ENCODE measurements around the gene ZBTB45. TPM values are rescaled to one million over a fixed set of nuclear protein-coding genes. Genes with fewer than 3 reads are reported as not detected.

The ZBTB45 gene
- total and polyA plus RNA-seq, 10 of the 15 experiments (the other 5 are each of a cell fraction or from before 2014, with no cell fraction given), result 0.29 to 17.2 (median 4.2) TPM

DNA sequence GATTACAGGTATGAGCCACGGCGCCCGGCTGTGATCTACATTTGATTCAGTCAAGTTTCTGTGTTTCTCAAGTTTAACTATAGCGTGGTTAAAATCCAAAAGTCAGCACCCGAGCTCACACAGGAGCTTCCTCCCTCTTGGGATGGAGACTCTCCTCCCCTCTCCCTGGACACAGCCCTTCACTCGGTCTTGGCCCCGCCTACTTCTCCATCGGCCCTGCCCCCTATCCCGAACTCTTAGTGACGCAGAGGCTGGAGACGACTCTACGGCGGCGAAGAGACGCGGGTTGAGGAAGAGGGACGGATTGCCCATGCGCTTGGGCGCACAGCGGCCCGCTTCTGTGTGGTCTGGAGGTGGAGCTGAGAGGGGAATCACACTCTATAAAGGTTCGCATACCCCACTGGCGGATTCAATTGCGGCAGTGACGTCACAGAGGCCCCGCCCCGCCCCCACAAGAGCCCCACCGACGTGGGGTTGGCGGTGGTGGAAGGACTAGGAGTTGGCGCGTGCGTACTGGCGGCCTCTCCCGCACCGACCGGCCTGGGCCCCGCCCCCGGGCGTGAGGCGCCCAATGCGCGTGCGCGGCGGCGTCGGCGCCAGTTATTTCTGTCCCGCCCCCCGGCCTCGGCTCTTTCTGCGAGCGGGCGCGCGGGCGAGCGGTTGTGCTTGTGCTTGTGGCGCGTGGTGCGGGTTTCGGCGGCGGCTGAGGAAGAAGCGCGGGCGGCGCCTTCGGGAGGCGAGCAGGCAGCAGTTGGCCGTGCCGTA is 24.4 kb upstream of the ZBTB45 start, which contains the start of gene TRIM28 (continued):
- TF ChIP-seq MXI1 (IDR thresholded peaks at IDR 0.05; ENCODE audit: low read depth, low read length) (peak; percentile 20; the same call in 1 of the 2 replicates), EED (IDR thresholded peaks at IDR 0.05; ENCODE audit: low read depth) (peak; percentile 58; the same call in 1 of the 2 replicates), HDAC6 (IDR thresholded peaks at IDR 0.05; ENCODE audit: unreplicated experiment) (no peak), MEF2A (IDR thresholded peaks at IDR 0.05; ENCODE audit: insufficient read depth, low read depth, low read length) (0 out of 2 replicates have a peak, but pooled peaks have one; percentile 34), POLR2AphosphoS5 (IDR thresholded peaks at IDR 0.05; ENCODE audit: low read length) (peak; percentile 93), NRF1 (conservative IDR thresholded peaks at IDR 0.05; ENCODE audit: low read depth, low read length) (peak; percentile 78), KLF5 (IDR thresholded peaks at IDR 0.05; ENCODE audit: partially characterized antibody) (peak; percentile 70), SREBF2 (IDR thresholded peaks at IDR 0.05; ENCODE audit: low read length) (no peak), HDGF (IDR thresholded peaks at IDR 0.05) (peak; percentile 94), ZNF622 (IDR thresholded peaks at IDR 0.05) (no peak), MLLT1 (IDR thresholded peaks at IDR 0.05) (peak; percentile 33; the same call in 1 of the 2 replicates), CREM (IDR thresholded peaks at IDR 0.05; ENCODE audit: low read depth) (peak; percentile 85), TAF1 (IDR thresholded peaks at IDR 0.05; ENCODE audit: borderline replicate concordance, low read depth, low read length) (peak; percentile 85), NFIC (IDR thresholded peaks at IDR 0.05; ENCODE audit: low read depth, low read length) (no peak), POLR2AphosphoS2 (IDR thresholded peaks at IDR 0.05; ENCODE audit: low read depth, low read length) (peak; percentile 98), FOS (IDR thresholded peaks at IDR 0.05; ENCODE audit: borderline replicate concordance, extremely low read depth, insufficient read length) (no peak), CHD1 (IDR thresholded peaks at IDR 0.05; ENCODE audit: low read depth, low read length) (0 out of 2 replicates have a peak, but pooled peaks have one; percentile 43)
- TF ChIP-seq, protein P1, sequence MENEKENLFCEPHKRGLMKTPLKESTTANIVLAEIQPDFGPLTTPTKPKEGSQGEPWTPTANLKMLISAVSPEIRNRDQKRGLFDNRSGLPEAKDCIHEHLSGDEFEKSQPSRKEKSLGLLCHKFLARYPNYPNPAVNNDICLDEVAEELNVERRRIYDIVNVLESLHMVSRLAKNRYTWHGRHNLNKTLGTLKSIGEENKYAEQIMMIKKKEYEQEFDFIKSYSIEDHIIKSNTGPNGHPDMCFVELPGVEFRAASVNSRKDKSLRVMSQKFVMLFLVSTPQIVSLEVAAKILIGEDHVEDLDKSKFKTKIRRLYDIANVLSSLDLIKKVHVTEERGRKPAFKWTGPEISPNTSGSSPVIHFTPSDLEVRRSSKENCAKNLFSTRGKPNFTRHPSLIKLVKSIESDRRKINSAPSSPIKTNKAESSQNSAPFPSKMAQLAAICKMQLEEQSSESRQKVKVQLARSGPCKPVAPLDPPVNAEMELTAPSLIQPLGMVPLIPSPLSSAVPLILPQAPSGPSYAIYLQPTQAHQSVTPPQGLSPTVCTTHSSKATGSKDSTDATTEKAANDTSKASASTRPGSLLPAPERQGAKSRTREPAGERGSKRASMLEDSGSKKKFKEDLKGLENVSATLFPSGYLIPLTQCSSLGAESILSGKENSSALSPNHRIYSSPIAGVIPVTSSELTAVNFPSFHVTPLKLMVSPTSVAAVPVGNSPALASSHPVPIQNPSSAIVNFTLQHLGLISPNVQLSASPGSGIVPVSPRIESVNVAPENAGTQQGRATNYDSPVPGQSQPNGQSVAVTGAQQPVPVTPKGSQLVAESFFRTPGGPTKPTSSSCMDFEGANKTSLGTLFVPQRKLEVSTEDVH (IDR thresholded peaks at IDR 0.05; ENCODE audit: low read depth, partially characterized antibody), result peak; percentile 19
- TF ChIP-seq, protein P2, sequence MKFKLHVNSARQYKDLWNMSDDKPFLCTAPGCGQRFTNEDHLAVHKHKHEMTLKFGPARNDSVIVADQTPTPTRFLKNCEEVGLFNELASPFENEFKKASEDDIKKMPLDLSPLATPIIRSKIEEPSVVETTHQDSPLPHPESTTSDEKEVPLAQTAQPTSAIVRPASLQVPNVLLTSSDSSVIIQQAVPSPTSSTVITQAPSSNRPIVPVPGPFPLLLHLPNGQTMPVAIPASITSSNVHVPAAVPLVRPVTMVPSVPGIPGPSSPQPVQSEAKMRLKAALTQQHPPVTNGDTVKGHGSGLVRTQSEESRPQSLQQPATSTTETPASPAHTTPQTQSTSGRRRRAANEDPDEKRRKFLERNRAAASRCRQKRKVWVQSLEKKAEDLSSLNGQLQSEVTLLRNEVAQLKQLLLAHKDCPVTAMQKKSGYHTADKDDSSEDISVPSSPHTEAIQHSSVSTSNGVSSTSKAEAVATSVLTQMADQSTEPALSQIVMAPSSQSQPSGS (IDR thresholded peaks at IDR 0.05; ENCODE audit: low read length), result no peak
- TF ChIP-seq, protein P3, sequence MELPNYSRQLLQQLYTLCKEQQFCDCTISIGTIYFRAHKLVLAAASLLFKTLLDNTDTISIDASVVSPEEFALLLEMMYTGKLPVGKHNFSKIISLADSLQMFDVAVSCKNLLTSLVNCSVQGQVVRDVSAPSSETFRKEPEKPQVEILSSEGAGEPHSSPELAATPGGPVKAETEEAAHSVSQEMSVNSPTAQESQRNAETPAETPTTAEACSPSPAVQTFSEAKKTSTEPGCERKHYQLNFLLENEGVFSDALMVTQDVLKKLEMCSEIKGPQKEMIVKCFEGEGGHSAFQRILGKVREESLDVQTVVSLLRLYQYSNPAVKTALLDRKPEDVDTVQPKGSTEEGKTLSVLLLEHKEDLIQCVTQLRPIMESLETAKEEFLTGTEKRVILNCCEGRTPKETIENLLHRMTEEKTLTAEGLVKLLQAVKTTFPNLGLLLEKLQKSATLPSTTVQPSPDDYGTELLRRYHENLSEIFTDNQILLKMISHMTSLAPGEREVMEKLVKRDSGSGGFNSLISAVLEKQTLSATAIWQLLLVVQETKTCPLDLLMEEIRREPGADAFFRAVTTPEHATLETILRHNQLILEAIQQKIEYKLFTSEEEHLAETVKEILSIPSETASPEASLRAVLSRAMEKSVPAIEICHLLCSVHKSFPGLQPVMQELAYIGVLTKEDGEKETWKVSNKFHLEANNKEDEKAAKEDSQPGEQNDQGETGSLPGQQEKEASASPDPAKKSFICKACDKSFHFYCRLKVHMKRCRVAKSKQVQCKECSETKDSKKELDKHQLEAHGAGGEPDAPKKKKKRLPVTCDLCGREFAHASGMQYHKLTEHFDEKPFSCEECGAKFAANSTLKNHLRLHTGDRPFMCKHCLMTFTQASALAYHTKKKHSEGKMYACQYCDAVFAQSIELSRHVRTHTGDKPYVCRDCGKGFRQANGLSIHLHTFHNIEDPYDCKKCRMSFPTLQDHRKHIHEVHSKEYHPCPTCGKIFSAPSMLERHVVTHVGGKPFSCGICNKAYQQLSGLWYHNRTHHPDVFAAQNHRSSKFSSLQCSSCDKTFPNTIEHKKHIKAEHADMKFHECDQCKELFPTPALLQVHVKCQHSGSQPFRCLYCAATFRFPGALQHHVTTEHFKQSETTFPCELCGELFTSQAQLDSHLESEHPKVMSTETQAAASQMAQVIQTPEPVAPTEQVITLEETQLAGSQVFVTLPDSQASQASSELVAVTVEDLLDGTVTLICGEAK (IDR thresholded peaks at IDR 0.05; ENCODE audit: borderline replicate concordance), result peak; percentile 5; the same call in 1 of the 2 replicates

All from GM12878 (cell line).